ENCODE measurements around the gene RALGPS2.

RALGPS2 gene

GRCh38 chr1:178918955-178919354 lies 193.9 kb downstream of the RALGPS2 start:
- no peak for DNase-seq (ENCODE audit: low read depth, low spot score)

DNA sequence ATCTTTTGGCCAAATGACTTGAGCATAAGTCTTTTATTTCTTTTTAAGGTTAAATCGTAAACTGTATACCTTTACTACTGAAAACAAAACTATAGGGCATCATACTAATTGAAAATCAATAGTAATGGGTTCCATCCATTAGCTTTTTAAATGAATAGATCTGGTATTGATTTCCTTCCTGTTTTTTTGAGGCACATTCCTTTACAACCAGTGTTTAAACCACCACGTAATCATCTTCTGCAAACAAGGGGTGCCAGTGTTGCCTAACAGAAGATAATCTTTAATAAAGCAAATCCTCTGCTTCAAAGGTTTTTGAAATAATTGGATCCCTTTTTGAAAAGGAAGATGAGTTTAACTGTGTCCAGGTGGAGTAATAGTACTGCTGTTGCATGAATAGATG lies 194.5 kb downstream of the RALGPS2 start:
- DNase-seq (ENCODE audit: low read depth, low spot score) = no peak

GRCh38 chr1:178921499-178921898 lies 196.5 kb downstream of the RALGPS2 start:
- no peak for DNase-seq (ENCODE audit: low read depth, low spot score)

DNA sequence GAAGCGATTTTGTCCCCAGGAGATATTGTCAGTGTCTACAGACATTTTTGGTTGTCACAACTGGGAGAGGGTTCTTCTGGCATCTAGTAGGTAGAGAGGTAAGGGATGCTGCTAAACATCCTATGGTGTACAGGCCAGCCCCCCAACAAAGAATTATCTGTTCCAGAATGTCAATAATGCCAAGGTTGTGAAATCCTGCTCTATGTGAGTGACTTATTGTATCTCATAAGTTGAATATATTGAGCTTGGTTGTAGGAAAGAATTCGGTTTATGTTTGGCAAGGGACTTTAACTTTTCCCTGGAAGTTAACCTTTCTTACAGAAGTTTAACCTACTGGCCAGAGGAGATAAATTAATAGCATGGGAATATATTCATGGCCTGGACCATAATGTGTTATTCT lies 198.5 kb downstream of the RALGPS2 start:
- no peak for DNase-seq (ENCODE audit: low read depth, low spot score)

- DNase-seq (ENCODE audit: low read depth, low spot score) = no peak
These were observed 201.0 kb downstream of the RALGPS2 start for GRCh38 chr1:178926046-178926445.

GRCh38 chr1:178927003-178927402 lies 202.0 kb downstream of the RALGPS2 start:
- no peak for DNase-seq (ENCODE audit: low read depth, low spot score)

DNA sequence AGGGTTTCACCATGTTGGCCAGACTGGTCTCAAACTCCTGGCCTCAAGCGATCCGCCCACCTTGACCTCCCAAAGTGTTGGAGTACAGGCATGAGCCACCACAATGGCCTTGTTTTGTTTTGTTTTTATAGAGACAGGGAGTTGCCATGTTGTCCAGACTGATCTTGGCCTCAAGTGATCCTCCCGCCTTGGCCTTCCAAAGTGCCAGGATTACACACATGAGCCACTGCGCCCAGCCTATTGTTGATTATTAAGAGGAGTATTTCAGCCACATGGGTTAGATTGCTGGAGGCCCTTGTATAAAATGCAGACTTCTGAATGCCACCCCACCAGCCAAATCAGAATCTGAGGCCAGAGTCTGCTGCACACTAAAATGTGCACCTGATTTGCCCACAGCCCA lies 203.0 kb downstream of the RALGPS2 start:
- DNase-seq (ENCODE audit: low read depth, low spot score) = no peak

DNA sequence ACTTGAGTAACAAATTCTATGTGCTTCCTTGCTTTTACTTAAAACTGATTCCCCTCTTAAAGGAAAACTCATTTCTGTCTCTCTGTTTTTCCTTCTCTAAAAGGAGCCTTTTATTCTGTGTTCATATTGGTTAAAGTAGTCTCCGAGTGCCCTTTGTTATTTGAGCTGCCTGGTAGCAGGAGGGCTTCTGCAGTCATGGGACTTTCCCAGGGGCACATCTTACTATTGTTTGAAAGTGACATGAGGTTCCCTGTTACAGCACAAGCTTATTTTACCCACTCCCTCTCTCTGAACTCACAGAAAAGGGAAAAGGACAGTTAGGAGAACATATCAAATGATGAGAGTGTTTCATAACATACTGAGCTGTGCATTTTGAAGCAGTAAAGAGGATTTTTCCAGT lies 203.9 kb downstream of the RALGPS2 start:
- no peak for DNase-seq (ENCODE audit: low read depth, low spot score)

DNA sequence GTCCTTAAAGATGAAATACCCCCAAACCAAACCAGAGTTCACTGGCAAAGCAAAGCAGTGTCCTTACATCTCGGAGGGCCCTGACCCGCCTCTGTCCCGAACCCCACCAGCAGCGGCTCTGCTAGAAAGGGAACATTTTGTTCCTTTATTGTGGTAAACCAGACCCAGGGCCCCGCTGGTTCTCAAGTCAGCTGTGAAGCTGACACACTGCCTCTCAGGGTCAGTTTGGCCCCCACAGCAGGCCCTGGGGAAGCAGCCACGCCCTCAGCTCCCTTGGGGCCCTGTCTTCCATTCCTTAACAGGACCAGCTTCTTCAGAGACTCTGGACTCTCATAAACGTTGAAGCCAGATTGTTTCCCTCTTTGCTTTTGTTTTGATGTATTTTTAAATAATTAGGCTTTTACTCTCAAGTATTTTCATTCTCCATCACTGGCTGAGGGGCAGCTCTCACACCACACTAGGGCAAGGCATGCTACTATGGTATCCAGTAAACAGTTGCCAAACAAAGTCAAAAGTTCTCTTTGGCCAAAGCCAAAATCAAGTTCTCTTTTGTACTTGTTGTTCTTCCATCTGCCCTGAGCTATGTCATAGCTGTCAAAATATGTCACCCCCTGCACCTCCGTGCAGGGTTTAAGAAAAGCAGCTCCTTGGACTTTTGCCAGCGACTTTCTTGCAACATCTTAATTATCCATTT lies 207.0 kb downstream of the RALGPS2 start:
- DNase-seq (ENCODE audit: low read depth, low spot score) = peak; percentile 93

DNA sequence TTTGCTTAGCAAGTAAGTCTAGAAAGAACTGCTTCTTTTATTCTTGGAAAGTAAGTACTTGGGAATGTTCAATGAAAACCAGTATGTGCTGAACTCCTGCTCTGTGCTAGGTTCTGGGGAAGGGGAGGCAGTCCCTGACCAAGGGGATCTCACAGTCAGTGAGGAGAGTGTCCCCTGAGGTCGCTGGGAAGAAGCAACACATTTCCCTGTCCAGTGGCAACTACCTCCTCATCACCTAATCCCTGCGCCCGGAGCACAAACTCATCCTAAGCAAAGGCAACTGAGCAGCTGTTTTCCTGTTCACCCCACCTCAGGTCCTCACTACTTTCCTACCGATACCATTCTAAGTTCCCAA lies 207.5 kb downstream of the RALGPS2 start:
- no peak for DNase-seq (ENCODE audit: low read depth, low spot score)

DNA sequence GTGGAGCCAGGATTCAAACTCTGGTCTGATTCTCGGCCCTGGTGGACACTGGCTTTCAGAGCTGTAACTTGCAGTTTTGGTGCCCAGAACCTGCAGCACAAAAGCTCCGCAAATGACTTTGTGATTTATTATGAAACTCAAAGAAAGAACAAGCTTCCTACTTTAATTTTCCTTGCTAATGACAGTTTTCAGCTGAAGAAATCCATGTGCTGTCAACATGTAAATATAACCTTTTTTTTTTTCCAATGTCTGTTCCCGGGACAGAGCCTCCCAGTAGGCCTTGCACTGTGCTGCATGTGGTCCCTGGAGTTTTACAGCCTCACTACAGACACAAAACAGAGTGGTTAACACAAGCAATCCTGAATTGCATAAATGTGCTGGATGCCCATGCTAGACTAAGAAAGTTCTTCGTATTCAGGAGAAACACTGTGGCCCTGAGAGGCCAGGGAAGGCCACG lies 208.1 kb downstream of the RALGPS2 start:
- DNase-seq (ENCODE audit: low read depth, low spot score) = no peak

DNA sequence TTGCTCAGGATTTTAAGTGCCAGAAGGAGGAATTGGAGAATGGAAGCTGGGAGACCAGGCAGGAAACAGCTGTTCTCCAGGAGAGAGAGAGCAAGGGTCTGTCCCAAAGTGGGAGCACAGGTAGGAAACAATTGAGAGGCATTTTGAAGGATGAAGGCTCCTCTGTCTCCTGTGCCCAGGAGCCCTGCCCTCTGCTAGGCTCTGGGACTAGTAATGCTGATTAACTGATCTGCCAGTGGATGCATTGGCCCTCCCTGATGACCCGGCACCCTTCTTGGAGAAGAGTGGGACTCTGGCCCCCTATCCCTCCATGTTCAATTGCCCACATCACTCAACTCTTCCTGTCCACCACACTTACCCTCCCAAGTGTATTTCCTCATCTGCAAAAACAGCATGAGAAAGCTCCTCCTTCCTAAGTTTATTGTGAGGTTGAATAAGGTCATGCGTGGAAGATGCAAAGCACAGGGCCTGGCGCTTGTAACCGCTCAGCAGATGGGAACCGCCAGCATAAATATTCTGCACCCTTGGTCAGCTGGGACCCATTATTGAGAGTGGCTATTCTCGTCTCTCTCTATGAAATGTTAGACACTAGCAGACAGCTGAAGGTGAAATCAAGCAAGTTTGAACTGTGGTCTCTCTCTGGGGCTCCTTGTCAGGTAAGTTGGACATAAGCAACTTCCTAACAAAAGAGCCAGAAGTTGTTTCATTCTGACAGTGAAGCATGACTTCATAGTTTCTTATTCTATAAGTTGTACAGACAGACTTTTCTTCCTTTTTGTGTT lies 208.9 kb downstream of the RALGPS2 start:
- no peak for DNase-seq (ENCODE audit: low read depth, low spot score)

GRCh38 chr1:178934546-178934945 lies 209.5 kb downstream of the RALGPS2 start:
- no peak for DNase-seq (ENCODE audit: low read depth, low spot score)

DNA sequence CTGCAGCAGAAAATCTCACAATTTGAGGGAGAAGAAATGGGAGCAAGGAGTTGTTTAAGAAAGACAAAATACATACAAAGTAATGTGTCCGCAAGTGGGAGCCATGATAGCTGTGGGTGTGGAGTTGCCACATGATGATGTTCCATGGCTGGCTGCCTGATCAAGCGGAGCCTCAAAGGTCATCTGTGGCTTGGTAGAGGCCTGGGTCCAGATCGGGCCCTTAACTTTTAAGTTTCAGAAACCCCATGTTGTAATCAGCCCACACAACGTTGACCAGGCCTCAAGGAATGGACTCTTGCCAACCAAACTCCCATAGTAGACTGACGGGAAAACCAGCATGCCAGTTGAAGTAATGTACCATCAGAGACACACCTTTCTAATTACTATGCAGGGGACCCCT lies 210.6 kb downstream of the RALGPS2 start:
- DNase-seq (ENCODE audit: low read depth, low spot score) = no peak

DNA sequence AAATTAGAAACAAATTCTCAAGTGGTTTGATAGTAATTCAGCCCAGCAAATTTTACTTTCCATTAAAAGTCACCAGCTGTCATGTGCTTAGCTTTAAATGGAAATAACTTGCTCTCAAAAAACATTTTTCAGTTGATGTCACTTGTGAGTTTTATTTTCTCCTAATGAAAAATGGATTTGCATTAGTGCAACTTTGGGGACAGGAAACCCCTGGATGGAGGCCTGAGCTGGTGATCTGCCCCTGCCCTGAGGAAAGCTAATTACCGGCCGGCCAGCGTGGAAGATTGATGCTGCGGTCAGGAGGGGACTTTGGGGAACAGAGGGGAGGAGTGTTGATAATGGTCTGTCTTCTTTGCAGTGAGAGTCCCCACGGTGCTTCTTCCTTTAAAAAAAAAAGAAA lies 212.7 kb downstream of the RALGPS2 start:
- DNase-seq (ENCODE audit: low read depth, low spot score) = no peak

GRCh38 chr1:178938101-178938958 lies 213.3 kb downstream of the RALGPS2 start:
- no peak for DNase-seq (ENCODE audit: low read depth, low spot score)

GRCh38 chr1:178938959-178939317 lies 213.9 kb downstream of the RALGPS2 start:
- DNase-seq (ENCODE audit: low read depth, low spot score) = no peak

DNA sequence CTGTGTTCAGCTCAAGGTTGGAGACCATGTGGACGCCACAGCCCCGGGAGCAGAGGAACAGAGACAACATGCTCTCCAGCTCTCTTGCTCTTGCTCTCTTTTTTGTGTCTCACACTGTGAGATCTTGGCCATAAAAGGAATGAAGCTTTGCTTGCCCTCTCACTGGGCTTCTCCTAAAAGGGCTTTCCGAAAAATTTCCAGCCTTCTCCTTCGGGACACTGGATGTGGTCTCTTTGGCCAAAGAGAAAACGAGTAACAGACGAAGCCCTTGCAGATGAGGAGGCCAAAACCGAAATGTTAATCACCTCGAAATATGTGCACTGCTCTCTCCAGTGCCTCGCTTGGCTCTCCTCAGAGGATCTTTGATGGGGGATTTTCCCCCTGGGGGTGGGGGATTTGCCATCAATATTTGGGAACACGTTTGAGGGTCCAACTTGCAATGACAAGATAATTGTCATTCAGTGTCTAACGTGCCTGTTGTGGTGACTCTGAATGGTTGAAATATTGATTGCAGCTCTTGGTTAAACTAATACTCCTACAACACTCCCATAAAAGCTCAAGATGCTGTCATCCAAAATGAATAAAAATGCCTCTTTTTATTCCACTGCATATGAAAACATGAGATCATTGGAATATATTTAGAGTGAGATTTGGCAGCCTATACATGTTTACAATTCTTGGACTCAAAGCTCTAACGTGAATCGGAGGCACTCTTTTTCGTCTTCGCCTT lies 214.5 kb downstream of the RALGPS2 start:
- no peak for DNase-seq (ENCODE audit: low read depth, low spot score)

DNA sequence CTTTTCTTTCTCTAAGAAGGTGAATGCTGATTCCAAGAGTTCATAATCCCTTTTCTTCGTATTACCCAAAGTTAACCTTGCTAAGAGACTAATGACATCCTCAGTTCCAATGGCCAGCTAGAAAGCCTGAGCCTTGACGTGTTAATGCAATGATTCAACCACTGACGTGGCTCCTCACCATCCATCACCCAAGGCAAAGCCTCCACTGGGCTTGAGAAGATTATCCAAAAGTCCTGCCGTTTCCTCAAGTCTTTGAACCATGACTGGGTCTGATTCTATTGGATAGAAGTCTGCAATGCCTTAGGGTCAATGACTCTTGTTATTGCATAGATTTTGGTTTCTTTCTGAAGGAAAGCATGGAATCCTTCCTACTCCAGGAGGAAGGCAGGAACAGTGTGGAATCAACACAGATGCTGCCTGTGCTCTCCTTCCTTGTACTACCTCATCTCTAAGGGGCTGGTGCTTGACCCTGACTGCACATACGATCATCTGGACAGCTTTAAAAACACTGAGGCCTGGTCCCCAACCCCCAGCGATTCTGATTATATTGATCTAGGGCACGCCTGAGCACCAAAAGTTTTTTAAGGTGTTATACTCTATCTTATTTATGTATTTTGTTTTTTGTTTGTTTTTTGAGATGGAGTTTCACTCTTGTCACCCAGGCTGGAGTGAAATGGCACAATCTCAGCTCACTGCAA lies 215.2 kb downstream of the RALGPS2 start:
- DNase-seq (ENCODE audit: low read depth, low spot score) = no peak

- no peak for DNase-seq (ENCODE audit: low read depth, low spot score)
These were observed 216.2 kb downstream of the RALGPS2 start for GRCh38 chr1:178941261-178941689.

DNA sequence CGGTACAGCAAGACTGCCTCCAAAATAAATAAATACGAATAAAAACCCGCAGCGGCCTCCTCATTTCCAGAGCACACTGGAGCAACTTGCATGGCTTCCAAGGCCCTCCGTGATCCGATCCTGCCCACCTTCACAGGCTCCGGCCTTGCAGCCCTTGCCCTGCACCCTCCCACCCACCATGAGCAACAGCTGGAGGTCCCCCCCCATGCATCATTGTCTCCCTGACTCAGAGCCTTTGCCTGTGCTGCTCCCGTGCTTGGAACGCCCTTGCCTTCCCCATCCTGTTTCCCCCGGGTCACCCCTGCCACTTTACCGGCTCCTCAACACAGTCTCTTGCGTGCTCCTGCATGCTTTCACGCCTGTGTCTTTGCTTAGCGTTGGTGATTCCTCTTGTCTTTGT lies 216.8 kb downstream of the RALGPS2 start:
- no peak for DNase-seq (ENCODE audit: low read depth, low spot score)

All from smooth muscle cell of the brain vasculature (primary cell).